ENCODE measurements around the gene SPOP. TPM values are rescaled to one million over a fixed set of nuclear protein-coding genes. Genes with fewer than 3 reads are reported as not detected.

SPOP gene
- total RNA-seq, 1 donor from 2014 or later = 60.3 TPM

- DNase-seq (ENCODE audit: low read depth, low spot score) = no peak
- no peak for TF ChIP-seq CTCF (conservative IDR thresholded peaks at IDR 0.05)
- Mint-ChIP-seq H3K27me3 (ENCODE audit: low read depth) (peaks cover under 1% of the 10 kb centered on the region), H3K36me3 (ENCODE audit: low read depth) (no peaks in the 10 kb centered on the region), H3K4me1 (peaks cover 6% of the 10 kb centered on the region), H3K27ac (ENCODE audit: unreplicated experiment) (no peak overlapping the region), H3K4me3 (no peak overlapping the region), H3K9me3 (no peaks in the 10 kb centered on the region)
These were observed 94.7 kb downstream of the SPOP start for GRCh38 chr17:49583226-49583625.

- H3K4me3 Mint-ChIP-seq = no peak overlapping the region
- peaks cover 5% of the 10 kb centered on the region for H3K27me3 Mint-ChIP-seq (ENCODE audit: low read depth)
- peaks cover 6% of the 10 kb centered on the region for H3K4me1 Mint-ChIP-seq
- no peak for TF ChIP-seq CTCF (conservative IDR thresholded peaks at IDR 0.05)
- DNase-seq (ENCODE audit: low read depth, low spot score) = no peak
- no peaks in the 10 kb centered on the region for H3K9me3 Mint-ChIP-seq
- H3K36me3 Mint-ChIP-seq (ENCODE audit: low read depth) = no peaks in the 10 kb centered on the region
- no peak overlapping the region for H3K27ac Mint-ChIP-seq (ENCODE audit: unreplicated experiment)
These were observed 95.1 kb downstream of the SPOP start for GRCh38 chr17:49582789-49583188.

- H3K36me3 Mint-ChIP-seq (ENCODE audit: low read depth) = no peaks in the 10 kb centered on the region
- TF ChIP-seq CTCF (conservative IDR thresholded peaks at IDR 0.05) = no peak
- DNase-seq (ENCODE audit: low read depth, low spot score) = no peak
- H3K27me3 Mint-ChIP-seq (ENCODE audit: low read depth) = peaks cover 11% of the 10 kb centered on the region
- H3K4me1 Mint-ChIP-seq = peaks cover 6% of the 10 kb centered on the region
- no peak overlapping the region for H3K4me3 Mint-ChIP-seq
- H3K27ac Mint-ChIP-seq (ENCODE audit: unreplicated experiment) = no peak overlapping the region
- no peaks in the 10 kb centered on the region for H3K9me3 Mint-ChIP-seq
These were observed 95.7 kb downstream of the SPOP start for GRCh38 chr17:49582055-49582722.

GRCh38 chr17:49581648-49581998, 96.3 kb downstream of the SPOP start:
- DNase-seq (ENCODE audit: low read depth, low spot score) = no peak
- no peak for TF ChIP-seq CTCF (conservative IDR thresholded peaks at IDR 0.05)
- peaks cover 15% of the 10 kb centered on the region for H3K27me3 Mint-ChIP-seq (ENCODE audit: low read depth)
- no peak overlapping the region for H3K4me3 Mint-ChIP-seq
- H3K4me1 Mint-ChIP-seq = peaks cover 6% of the 10 kb centered on the region
- no peaks in the 10 kb centered on the region for H3K36me3 Mint-ChIP-seq (ENCODE audit: low read depth)
- no peak overlapping the region for H3K27ac Mint-ChIP-seq (ENCODE audit: unreplicated experiment)
- no peaks in the 10 kb centered on the region for H3K9me3 Mint-ChIP-seq

- peaks cover 6% of the 10 kb centered on the region for H3K4me1 Mint-ChIP-seq
- no peak for TF ChIP-seq CTCF (conservative IDR thresholded peaks at IDR 0.05)
- peak overlapping the region; percentile 34 for H3K4me3 Mint-ChIP-seq
- no peaks in the 10 kb centered on the region for H3K9me3 Mint-ChIP-seq
- H3K27me3 Mint-ChIP-seq (ENCODE audit: low read depth) = peaks cover 18% of the 10 kb centered on the region
- no peak for DNase-seq (ENCODE audit: low read depth, low spot score)
- no peak overlapping the region for H3K27ac Mint-ChIP-seq (ENCODE audit: unreplicated experiment)
- H3K36me3 Mint-ChIP-seq (ENCODE audit: low read depth) = no peaks in the 10 kb centered on the region
These were observed 96.8 kb downstream of the SPOP start for GRCh38 chr17:49580981-49581647.
